SK-N-MC (cell line): ENCODE data around the gene KRTAP10-9.

Experiments used
- EZH2 ChIP-seq: fragments of 200-600 bp; sonication (generic); IDR thresholded peaks from one replicate; pipeline ENCODE4 v1.6.1; 2017; ENCODE audit warnings: antibody characterized with exemption
- FOXP2 ChIP-seq: optimal IDR thresholded peaks from 2 replicates; pipeline ENCODE3; 2011; ENCODE audit warnings: mild to moderate bottlenecking, moderate library complexity; ENCODE audit not compliant: insufficient read depth; ENCODE audit errors: extremely low read length, control extremely low read depth
- POLR2AphosphoS5 ChIP-seq: IDR thresholded peaks from 2 replicates; pipeline ENCODE4 v1.6.1; 2012; ENCODE audit warnings: mild to moderate bottlenecking, low read depth, low read length, borderline replicate concordance

GRCh38 chr21:44583089-44583799 lies 43.6 kb upstream of the KRTAP10-9 start:
- TF ChIP-seq POLR2AphosphoS5 (no peak), EZH2 (no peak), FOXP2 (no peak)
